ENCODE measurements around the gene PCDHB12.

DNA sequence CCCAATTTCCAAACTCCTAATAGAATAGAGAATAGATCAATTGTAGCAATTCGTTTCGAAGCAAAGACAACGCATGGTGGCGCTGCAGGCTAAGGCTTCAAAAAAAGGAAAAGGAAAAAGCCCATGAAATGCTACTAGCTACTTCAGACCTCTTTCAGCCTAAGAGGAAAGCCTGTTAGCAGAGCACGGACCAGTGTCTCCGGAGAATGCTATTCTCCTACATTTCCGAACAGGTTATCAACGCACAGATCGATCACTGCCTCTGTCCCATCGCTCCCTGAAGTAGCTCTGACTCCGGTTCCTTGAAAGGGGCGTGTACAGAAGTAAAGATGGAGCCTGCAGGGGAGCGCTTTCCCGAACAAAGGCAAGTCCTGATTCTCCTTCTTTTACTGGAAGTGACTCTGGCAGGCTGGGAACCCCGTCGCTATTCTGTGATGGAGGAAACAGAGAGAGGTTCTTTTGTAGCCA is 36.8 kb downstream of the PCDHB12 start, which contains the start of gene PCDHB15:
- TF ChIP-seq, protein P1, sequence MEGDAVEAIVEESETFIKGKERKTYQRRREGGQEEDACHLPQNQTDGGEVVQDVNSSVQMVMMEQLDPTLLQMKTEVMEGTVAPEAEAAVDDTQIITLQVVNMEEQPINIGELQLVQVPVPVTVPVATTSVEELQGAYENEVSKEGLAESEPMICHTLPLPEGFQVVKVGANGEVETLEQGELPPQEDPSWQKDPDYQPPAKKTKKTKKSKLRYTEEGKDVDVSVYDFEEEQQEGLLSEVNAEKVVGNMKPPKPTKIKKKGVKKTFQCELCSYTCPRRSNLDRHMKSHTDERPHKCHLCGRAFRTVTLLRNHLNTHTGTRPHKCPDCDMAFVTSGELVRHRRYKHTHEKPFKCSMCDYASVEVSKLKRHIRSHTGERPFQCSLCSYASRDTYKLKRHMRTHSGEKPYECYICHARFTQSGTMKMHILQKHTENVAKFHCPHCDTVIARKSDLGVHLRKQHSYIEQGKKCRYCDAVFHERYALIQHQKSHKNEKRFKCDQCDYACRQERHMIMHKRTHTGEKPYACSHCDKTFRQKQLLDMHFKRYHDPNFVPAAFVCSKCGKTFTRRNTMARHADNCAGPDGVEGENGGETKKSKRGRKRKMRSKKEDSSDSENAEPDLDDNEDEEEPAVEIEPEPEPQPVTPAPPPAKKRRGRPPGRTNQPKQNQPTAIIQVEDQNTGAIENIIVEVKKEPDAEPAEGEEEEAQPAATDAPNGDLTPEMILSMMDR (IDR thresholded peaks at IDR 0.05), result no peak
- no peak for TF ChIP-seq EZH2 (IDR thresholded peaks at IDR 0.05; ENCODE audit: borderline replicate concordance, insufficient read depth, low read depth, low read length, poor library complexity, severe bottlenecking)

Measured in B cell (primary cell).